Coronary artery (tissue), 2 donors: Measurements from ENCODE around the gene TOB1.

Experiments
- DNase-seq: peaks from one replicate; pipeline ENCODE4 v3.0.0-alpha.2; 2017; ENCODE audit warnings: low spot score
- H3K27ac ChIP-seq, 2 donors: fragments of 200-600 bp; sonication (generic); one replicate each; pipeline ENCODE4 v1.5.1; 2016 to 2019
- H3K4me3 ChIP-seq: fragments of 200-600 bp; sonication (generic); 2 replicates; pipeline ENCODE4 v1.5.1; 2016; ENCODE audit warnings: mild to moderate bottlenecking, moderate library complexity
- CTCF ChIP-seq: fragments of 200-600 bp; sonication (generic); IDR thresholded peaks from one replicate; pipeline ENCODE4 v1.5.1; 2019; ENCODE audit warnings: antibody characterized with exemption

Gene TOB1

GRCh38 chr17:50813583-50813982 is 52.6 kb downstream of the TOB1 start:
- DNase-seq, result no peak
- Histone ChIP-seq H3K4me3 (no peak overlapping the region), H3K27ac (no peak overlapping the region)
- TF ChIP-seq CTCF, result no peak
